ENCODE data around the gene COL16A1. TPM values are rescaled to one million over a fixed set of nuclear protein-coding genes. Genes with fewer than 3 reads are reported as not detected.

Gene COL16A1
- total RNA-seq, 2 donors from 2014 or later, result 19.8 to 27.5 TPM

Other genes with a start within 250 kb of the COL16A1 start
- gene TINAGL1, start 127.5 kb downstream of the COL16A1 start, total RNA-seq, result 100 to 1,000 TPM; 128 to 175 TPM
- gene HCRTR1, start 86.3 kb downstream of the COL16A1 start, total RNA-seq, result under 1 TPM; 0.42 to 0.44 TPM
- gene PEF1, start 59.1 kb downstream of the COL16A1 start, total RNA-seq, result 10 to 100 TPM; 32.3 to 44.7 TPM
- gene ADGRB2, start 60.3 kb upstream of the COL16A1 start, total RNA-seq, result 10 to 100 TPM; 14.0 to 18.7 TPM
- gene SPOCD1, start 112.0 kb upstream of the COL16A1 start, total RNA-seq, result 1 to 10 TPM in 1 of 2 donors, under 1 TPM in 1; 0.18 to 1.2 TPM
- gene PTP4A2, start 234.4 kb upstream of the COL16A1 start, total RNA-seq, result 100 to 1,000 TPM; 281 to 449 TPM